Activated T-cell treated with anti-CD3 and anti-CD28 coated beads for 48 hours (primary cell): Measurements from ENCODE around the gene TAP1.
"Not testable (repeated sequence)": the region's sequence is repeated elsewhere in the genome, so short reads cannot be mapped to it uniquely, and the experiment has no call there.

Experiments
- DNase-seq: peaks from one replicate; pipeline ENCODE4 v3.0.0-alpha.2; 2020; ENCODE audit warnings: low read depth

Gene TAP1

GRCh38 chr6:32840604-32841246 is 12.8 kb downstream of the TAP1 start:
- DNase-seq: no peak

DNA sequence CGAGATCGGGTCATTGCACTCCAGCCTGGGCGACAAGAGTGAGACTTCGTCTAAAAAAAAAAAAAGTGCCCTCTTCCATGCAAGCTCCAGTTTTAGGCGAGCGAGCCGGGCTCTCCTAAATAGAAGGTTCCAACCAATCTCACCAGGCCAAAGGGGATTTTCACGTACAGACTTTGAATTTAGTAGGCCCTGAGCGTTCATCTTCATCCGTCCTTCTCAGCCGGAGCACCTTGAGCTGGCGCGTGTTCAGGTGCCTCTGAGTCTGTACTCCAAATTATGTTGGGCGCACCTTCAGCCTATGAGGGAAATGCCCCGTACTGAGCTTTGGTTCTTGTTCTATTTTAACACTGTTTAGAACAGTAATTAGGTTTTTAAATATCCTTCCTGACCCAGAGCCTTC is 14.1 kb downstream of the TAP1 start:
- no peak for DNase-seq

DNA sequence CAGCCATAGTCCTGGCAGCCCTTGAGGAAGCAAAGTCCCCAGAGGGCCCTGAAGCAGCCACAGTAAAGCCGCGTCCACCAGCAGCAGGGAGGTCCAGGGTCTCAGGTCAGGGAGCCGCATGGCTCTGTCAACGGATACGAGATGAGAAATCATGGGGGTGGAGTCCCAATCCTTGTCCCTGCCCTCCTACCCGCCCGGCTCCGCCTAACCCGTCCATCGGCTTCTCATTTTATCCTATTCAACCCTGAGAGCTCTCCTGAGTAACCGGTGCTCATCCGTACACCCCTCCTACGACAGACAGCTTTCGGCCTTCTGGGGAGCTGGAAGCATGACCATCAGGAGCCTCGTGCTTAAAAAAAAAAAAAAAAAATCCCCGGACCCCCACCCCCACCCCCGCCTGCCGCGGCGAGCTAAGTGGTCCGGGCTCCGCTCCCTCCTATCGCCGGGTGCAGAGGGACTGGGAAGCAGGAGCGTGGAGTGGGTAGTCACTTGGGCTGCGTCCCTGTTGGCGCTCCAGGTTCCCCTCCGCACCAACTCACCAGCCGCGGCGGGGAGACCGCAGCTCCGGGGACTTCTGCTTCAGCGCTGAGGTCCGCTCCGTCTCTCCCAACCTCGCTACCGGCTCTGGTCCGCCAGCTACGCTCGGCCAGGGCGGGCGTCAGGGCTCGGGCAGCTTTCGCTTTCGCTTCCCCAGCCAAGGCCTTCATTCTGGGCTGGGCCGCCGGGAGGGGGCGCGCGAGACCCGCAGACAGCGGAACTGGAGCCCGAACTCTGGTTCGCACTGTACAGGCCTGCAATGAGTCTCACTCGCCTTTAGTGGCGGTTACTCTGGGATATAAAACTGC is 15.2 kb downstream of the TAP1 start, which contains the start of gene TAP2:
TSS of gene TAP2 (minus strand) at position 626 of the 845 bp plus-strand sequence. CDS start at position 120, 506 bp downstream.
- peak; percentile 98 for DNase-seq

GRCh38 chr6:32837651-32838113 is 15.8 kb downstream of the TAP1 start:
- no peak for DNase-seq

DNA sequence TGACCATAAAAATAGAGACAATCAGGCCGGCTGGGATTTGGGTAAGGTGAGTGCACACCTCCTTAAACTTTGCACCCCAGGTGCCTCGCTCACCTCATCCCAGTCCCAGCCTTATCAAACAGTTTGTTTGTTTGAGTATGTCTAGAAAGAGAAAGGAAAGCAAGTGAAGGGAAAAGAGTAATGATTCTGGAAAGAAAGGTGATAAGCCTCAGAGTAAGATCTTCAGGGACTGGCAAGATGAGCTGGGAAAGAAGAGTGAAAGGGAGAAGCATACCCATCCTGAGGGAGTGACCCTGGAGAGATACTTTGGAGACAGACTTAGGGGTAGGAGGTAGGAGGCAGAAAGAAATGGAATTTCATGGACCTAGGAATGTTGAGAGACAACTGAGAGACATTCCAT is 16.6 kb downstream of the TAP1 start:
- DNase-seq: no peak

GRCh38 chr6:32835167-32835893 is 18.2 kb downstream of the TAP1 start:
- DNase-seq: no peak

GRCh38 chr6:32833664-32834063 is 19.8 kb downstream of the TAP1 start:
- no peak for DNase-seq

GRCh38 chr6:32832535-32832934 is 21.0 kb downstream of the TAP1 start:
- no peak for DNase-seq

GRCh38 chr6:32830936-32831335 is 22.6 kb downstream of the TAP1 start:
- no peak for DNase-seq

DNA sequence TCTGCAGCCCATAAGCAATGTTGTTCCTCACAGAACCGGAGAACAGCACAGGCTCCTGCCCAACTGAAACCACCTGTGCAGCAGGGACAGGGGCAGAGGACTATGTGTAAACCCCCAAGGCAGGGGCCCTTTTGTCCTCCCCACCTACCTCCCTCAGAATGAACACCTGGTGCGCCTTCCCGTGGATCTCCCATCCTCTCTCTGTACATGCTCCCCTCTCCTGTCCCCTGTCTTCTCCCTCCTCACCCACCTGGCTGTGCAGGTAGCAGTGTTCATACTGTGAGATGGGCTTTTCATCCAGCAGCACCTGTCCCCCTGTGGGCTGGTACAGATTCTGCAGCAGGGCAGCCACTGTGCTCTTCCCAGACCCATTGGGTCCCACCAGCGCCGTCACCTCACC is 23.5 kb downstream of the TAP1 start:
- DNase-seq: no peak

GRCh38 chr6:32829495-32829894 is 24.0 kb downstream of the TAP1 start:
- no peak for DNase-seq

- DNase-seq: no peak
These were observed 26.5 kb downstream of the TAP1 start for GRCh38 chr6:32827025-32827424.

- DNase-seq: no peak
These were observed 27.5 kb downstream of the TAP1 start for GRCh38 chr6:32825966-32826365.

DNA sequence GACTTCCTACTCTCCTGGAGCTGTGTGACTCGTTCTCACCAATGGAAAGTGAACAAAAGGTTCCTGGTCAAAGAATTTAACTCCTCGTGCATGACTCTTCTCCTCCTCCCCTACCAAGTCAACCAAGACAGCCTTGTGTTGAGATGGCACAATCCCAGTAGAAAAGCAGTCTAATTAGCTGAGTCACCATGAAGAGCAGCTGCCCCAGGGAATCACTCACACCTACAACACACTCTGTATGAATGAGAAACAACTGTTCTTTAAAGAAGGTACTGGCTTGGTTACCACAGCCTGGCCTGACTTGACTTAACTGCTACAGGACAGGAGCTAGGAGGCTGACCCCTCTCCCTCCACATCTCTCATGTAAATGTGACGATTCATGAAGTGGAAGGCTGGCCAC is 33.8 kb downstream of the TAP1 start:
- no peak for DNase-seq

DNA sequence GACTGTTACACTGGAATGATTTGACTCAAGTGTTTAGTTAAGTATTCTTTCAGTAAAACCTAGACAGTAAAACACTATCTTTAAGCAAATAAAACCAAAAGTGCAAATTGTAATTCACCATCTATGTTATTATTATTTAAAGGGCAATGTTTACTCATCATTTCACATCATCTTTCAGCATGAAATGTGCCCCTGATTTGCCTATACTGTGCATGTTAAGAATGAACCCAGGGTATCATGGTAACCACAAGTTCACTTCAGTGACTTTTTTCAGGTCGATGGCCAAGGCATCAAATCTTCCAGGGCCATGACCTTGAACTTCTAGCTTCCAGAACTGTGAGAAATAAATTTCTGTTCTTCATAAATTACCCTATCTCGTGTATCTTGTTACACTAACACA is 34.6 kb downstream of the TAP1 start:
- DNase-seq: no peak

DNA sequence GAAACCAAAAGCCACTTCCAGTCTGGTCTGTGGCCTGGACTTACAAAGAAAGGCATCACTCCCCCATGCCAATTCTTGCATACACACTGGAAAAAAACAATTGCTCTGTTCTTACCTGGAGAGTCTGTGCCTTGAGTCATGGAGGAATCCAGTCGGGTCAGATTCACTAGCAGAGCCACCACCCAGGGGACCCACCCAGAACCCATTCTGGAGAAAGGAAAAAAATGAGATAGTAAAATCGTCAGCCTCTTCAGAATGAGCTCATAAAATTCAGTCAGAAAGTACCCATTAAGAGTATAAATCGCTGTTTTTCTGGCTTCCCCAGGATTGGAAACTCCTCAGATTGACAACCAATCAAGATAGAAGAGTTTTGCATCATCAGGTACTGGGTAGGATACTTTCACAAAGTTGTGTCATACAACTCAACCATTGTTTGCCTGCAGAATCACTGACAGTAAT is 36.7 kb downstream of the TAP1 start, which contains the start of gene HLA-DOB:
TSS of gene HLA-DOB (minus strand) at position 257 of the 459 bp plus-strand sequence. CDS start at position 206, 51 bp downstream.
- DNase-seq: no peak

DNA sequence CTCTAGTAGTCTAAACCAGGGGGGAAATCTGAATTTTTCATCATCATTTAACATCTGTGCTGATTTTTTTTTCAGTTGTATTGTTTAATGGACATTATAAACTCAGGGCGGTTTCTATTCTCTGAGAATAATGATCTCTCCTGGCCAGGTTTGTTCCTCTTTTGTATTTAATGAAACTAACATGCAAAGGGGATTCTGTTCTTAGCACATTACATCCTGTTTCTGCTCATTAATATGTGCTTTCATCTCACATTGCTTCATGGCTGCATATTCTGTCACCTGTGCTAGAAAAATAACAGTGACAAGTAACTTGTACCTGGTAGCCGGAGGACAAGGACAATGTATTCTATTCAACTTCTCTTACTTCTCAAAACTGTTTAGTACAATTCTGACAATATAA is 37.5 kb downstream of the TAP1 start:
- no peak for DNase-seq

DNA sequence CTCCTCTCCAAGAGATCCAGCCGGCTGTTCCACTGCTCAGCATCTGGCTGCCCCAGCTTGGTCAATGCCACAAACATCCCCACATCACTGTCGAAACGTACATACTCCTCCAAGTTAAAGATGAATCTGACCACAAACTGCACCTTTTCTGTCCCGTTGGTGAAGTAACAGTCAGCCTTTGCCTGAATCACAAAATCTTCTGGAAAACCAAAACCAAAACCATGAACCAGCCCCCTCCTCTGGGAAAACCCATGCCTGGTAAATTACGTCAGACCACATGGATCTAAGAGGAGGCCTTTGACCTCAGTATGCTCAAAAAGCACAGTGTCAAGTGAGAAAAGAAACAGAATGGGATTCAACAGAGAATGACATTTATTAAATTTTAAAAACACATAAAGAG is 38.4 kb downstream of the TAP1 start:
- no peak for DNase-seq

- DNase-seq: no peak
These were observed 39.4 kb downstream of the TAP1 start for GRCh38 chr6:32814145-32814544.

DNA sequence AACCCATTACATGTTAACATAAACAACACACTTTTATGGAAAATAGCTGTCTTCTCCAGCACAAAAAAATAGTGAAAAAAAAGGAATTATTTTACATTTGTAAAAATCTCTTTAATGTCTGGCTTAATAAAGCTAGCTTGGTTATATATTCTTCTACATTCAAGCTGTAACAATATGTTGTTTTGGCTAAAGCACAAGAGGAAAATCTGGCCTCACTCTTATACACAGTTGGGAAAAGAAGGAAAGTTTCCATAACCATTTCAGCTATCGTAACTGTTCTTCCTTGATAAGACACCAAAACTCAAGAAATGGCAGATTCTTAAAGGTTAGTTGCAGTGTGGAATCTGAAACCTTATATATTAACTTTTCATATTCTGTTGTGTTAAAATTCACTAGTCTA is 44.3 kb downstream of the TAP1 start:
- no peak for DNase-seq

DNA sequence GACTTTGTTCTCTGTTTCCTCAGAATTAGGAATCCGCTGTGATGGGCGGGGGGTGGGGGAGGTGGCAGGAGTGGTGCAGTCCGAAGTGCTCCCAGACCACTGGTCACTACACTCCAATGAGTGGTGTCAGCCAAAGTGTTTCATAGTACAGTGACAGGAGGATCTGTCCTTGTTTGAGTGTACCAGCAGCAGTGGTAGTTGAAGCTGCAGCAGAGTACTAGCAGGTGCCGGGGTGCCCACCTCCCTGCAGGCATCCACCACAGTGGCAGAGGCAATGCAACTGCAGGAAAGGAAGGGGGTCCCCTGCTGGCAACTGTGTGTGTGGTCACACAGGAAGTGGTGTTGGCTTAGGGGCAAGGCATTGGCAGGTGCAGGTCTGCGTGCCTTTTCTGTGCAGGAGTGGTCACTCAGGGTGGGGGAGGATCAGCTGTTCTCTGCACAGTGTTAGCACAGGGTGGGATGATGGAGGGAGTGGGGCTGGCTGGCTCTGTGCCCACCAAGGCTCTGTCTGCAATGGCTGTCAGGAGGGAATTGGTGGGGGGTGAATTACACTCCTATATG is 46.4 kb downstream of the TAP1 start:
- DNase-seq: no peak

DNA sequence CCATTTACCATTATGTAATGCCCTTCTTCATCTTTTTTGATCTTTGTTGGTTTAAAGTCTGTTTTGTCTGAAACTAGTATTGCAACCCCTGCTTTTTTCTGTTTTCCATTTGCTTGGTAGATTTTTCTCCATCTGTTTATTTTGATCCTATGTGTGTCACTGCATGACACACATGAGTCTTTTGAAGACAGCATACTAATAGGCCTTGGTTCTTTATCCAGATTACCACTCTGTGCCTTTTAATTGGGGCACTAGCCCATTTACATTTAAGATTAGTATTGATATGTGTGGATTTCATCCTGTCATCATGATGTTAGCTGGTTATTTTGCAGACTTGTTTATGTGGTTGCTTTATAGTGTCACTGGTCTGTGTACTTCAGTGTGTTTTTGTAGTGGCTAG is 48.1 kb downstream of the TAP1 start:
- DNase-seq: not testable (repeated sequence)
